Head of caudate nucleus (tissue), 42 donors: ENCODE results near the gene PHPT1.

Experiments
- DNase-seq, 42 donors: peaks; one replicate each; pipeline versions ENCODE4 v3.0.0 to v3.0.0-alpha.2; 2020 to 2021; ENCODE audit warnings: mixed read lengths in 7 of 42
- intact Hi-C: fragments of 100-400 bp; cut with DNase I; formaldehyde crosslinking; loops from one replicate; pipeline ENCODE4 v1.15.0; 2022

Gene PHPT1

GRCh38 chr9:136854113-136854841, 5.1 kb downstream of the PHPT1 start:
- peak in 5 of 42 donors; percentile 1 to 27 (median 2) for DNase-seq
- intact Hi-C loops = loop anchor here (10.0 kb wide), 1 partner anchor 81 kb away; no protein-coding TSS in a partner anchor

- DNase-seq = peak in 3 of 42 donors; percentile 1 to 22 (median 2)
- intact Hi-C loops = loop anchor here (10.0 kb wide), 1 partner anchor 80 kb away; no protein-coding TSS in a partner anchor
Measured at GRCh38 chr9:136854842-136855460, 5.7 kb downstream of the PHPT1 start.

DNA sequence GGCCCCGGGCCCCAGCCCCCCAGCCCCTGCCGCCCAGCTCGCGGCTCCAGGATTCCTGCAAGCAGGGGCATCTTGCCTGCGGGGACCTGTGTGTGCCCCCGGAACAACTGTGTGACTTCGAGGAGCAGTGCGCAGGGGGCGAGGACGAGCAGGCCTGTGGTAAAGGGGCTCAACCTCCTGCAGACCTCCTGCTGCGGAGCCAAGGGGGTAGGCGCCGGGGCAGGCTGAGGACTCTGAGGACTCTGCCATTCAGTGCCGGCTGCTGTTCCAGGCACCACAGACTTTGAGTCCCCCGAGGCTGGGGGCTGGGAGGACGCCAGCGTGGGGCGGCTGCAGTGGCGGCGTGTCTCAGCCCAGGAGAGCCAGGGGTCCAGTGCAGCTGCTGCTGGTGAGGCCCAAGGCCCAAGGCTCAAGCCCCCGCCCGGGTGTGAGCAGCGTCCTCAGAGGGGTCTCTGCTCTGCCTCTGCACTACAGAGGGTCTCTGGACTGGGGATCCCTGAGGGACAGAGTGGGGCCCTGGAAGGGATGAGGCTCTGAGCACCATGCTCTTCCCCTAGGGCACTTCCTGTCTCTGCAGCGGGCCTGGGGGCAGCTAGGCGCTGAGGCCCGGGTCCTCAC, 6.4 kb downstream of the PHPT1 start:
- DNase-seq = peak in 1 of 42 donors; percentile 24
- intact Hi-C loops = loop anchor here (10.0 kb wide), 1 partner anchor 79 kb away; no protein-coding TSS in a partner anchor

GRCh38 chr9:136856079-136856476, 6.9 kb downstream of the PHPT1 start:
- peak in 1 of 42 donors; percentile 1 for DNase-seq
- intact Hi-C loops = loop anchor here (10.0 kb wide), 1 partner anchor 79 kb away; no protein-coding TSS in a partner anchor

- intact Hi-C loops = loop anchor here (10.0 kb wide), 1 partner anchor 78 kb away; no protein-coding TSS in a partner anchor
- no peak for DNase-seq
Measured at GRCh38 chr9:136856541-136857141, 7.4 kb downstream of the PHPT1 start.

GRCh38 chr9:136857166-136857565, 8.0 kb downstream of the PHPT1 start:
- intact Hi-C loops = loop anchor here (10.0 kb wide), 1 partner anchor 78 kb away; no protein-coding TSS in a partner anchor
- peak in 1 of 42 donors; percentile 22 for DNase-seq

DNA sequence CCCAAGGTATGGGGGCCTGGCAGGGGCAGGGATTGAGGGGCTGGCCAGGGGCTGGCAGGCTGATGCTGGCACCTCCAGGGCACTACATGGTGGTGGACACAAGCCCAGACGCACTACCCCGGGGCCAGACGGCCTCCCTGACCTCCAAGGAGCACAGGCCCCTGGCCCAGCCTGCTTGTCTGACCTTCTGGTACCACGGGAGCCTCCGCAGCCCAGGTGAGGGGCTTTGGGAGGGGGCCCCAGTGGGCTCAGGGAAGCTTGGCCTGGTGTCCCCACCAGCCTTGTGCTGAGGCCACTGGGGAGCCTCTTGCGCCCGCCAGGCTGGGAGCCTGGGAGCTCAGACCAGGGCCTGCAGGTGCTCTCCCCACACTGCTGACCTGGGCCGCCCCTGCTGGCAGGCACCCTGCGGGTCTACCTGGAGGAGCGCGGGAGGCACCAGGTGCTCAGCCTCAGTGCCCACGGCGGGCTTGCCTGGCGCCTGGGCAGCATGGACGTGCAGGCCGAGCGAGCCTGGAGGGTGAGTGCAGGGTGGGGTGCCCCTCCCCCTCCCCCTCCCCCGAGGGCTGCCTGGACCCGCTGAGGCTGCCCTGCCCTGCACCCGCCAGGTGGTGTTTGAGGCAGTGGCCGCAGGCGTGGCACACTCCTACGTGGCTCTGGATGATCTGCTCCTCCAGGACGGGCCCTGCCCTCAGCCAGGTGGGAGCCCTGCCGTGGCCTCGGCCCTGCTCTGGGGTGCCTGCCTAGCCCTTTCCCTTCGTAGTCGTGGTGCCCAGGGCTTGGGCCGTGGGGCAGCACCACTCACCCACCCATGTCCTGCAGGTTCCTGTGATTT, 8.6 kb downstream of the PHPT1 start:
- intact Hi-C loops = loop anchor here (10.0 kb wide), 1 partner anchor 77 kb away; no protein-coding TSS in a partner anchor
- peak in 1 of 42 donors; percentile 1 for DNase-seq

- intact Hi-C loops = loop anchor here (10.0 kb wide), 1 partner anchor 76 kb away; no protein-coding TSS in a partner anchor
- DNase-seq = no peak
Measured at GRCh38 chr9:136858452-136858843, 9.2 kb downstream of the PHPT1 start.

- peak in 39 of 42 donors; percentile 51 to 89 (median 73) for DNase-seq
Measured at GRCh38 chr9:136858844-136859757, 9.9 kb downstream of the PHPT1 start.

GRCh38 chr9:136860529-136860928, 11.3 kb downstream of the PHPT1 start:
- DNase-seq = peak in 1 of 42 donors; percentile 41
- intact Hi-C loops = no loop called here

More at GRCh38 chr9:136858844-136859757, 9.9 kb downstream of the PHPT1 start:
- intact Hi-C loops = loop anchor here (10.0 kb wide), 1 partner anchor 76 kb away; no protein-coding TSS in a partner anchor

DNA sequence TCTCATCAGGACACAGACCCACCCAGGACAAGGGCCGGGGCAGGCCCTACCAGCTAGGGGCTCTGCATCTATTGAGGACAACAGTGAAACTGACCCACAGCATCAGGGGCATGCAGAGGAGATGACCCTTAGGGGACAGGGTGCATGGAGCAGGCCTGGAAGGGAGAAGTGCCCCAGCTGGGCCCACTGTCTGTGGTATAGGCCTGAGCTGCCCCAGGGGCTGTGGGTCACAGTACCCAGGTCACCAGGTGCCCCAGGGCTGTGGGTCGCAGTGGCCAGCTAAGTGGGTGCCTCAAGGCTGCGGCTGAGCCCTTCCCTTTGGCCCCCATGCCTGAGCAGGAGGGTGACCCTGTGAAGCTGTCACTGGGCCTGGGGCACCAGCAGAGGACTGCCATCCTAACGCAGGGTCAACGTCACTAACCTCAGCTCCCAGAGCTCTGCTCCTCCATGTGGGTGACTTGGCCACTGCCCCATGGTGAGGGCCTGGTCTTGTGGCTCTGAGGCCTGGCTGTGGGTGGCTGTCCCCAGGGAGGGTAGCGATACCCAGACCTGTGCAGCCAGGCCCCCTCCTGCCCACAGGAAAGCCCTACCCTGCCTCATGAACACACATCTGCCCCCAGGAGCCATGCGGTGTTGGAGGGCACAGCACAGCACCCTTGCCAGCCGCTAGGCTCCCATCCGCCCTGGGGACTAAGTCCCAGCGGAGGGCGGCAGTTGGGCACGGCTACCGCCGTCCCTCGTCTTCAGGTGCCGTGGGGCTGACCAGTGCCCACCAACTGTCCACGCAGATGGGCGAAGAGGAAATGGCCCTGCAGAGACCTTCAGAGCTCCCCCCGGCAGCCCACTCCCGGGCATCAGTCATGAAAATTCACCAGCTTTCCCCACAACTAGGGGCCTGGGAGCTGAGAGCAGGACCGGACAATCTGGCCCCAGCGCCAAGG, 12.0 kb downstream of the PHPT1 start:
- peak in 1 of 42 donors; percentile 35 for DNase-seq
- intact Hi-C loops = no loop called here

- peak in 1 of 42 donors; percentile 32 for DNase-seq
- intact Hi-C loops = no loop called here
Measured at GRCh38 chr9:136861874-136862457, 12.8 kb downstream of the PHPT1 start.

- DNase-seq = no peak
- intact Hi-C loops = no loop called here
Measured at GRCh38 chr9:136862849-136863622, 13.8 kb downstream of the PHPT1 start.

DNA sequence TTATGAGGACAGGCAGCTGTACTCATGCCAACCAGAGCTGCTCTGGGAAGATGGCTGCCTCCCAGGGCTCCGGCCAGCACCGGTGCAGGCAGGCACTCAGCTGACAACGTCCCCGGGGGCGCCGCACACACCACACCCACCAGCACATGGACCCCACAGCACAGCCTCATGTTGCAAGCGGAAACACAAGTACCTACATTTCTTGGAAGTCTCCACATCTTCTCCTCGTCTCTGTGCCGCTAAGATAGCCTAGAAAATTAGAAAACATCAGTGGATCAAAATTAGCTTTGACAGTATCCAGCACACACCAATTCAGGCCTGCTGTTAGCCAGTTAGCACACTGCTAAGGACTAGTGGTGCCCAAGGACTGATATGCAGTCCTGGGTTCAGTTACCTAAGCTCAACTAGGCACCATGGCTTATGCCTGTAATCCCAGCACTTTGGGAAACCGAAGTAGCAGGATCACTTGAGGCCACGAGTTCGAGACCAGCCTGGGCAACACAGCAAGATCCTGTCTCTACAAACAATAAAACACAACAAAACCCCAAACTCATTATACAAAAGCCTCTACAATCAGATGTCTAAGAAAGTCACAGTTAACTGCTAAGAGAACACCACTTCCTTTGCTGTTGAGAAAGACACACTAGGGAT, 14.5 kb downstream of the PHPT1 start:
- DNase-seq = no peak
- intact Hi-C loops = no loop called here
